ENCODE measurements around the gene FYN.

- TF ChIP-seq POLR2AphosphoS5 (IDR thresholded peaks at IDR 0.05) (no peak), POLR2A (IDR thresholded peaks at IDR 0.05) (no peak)
These were observed 79.5 kb downstream of the FYN start for GRCh38 chr6:111793711-111794111.
